ENCODE results near the gene SRSF5.
"Not testable (repeated sequence)": the region's sequence is repeated elsewhere in the genome, so short reads cannot be mapped to it uniquely, and the experiment has no call there.

Gene SRSF5

GRCh38 chr14:69766984-69767368 lies at the start of gene SRSF5:
Gene SRSF5, plus strand, starts transcription at chr14:69767142. Its CDS starts 1,015 bp downstream, at chr14:69768157.
- peak; percentile 91 for DNase-seq (ENCODE audit: low spot score)

- DNase-seq (ENCODE audit: low spot score), result not testable (repeated sequence)
These were observed 48.3 kb upstream of the SRSF5 start for GRCh38 chr14:69718614-69719013.

GRCh38 chr14:69719501-69719951 lies 47.4 kb upstream of the SRSF5 start:
- no peak for DNase-seq (ENCODE audit: low spot score)

GRCh38 chr14:69720912-69721311 lies 46.0 kb upstream of the SRSF5 start:
- no peak for DNase-seq (ENCODE audit: low spot score)

GRCh38 chr14:69726761-69727511 lies 40.0 kb upstream of the SRSF5 start:
- peak; percentile 88 for DNase-seq (ENCODE audit: low spot score)

- no peak for DNase-seq (ENCODE audit: low spot score)
These were observed 39.1 kb upstream of the SRSF5 start for GRCh38 chr14:69727860-69728259.

GRCh38 chr14:69731919-69732598 lies 34.9 kb upstream of the SRSF5 start:
- not testable (repeated sequence) for DNase-seq (ENCODE audit: low spot score)

GRCh38 chr14:69736405-69736804 lies 30.5 kb upstream of the SRSF5 start:
- not testable (repeated sequence) for DNase-seq (ENCODE audit: low spot score)

- no peak for DNase-seq (ENCODE audit: low spot score)
These were observed 25.9 kb upstream of the SRSF5 start for GRCh38 chr14:69741055-69741454.

GRCh38 chr14:69749956-69750355 lies 17.0 kb upstream of the SRSF5 start:
- no peak for DNase-seq (ENCODE audit: low spot score)

GRCh38 chr14:69750495-69750894 lies 16.4 kb upstream of the SRSF5 start:
- DNase-seq (ENCODE audit: low spot score), result no peak

- no peak for DNase-seq (ENCODE audit: low spot score)
These were observed 14.2 kb upstream of the SRSF5 start for GRCh38 chr14:69752773-69753172.

GRCh38 chr14:69753860-69754259 lies 13.1 kb upstream of the SRSF5 start:
- peak; percentile 37 for DNase-seq (ENCODE audit: low spot score)

GRCh38 chr14:69754487-69754886 lies 12.5 kb upstream of the SRSF5 start:
- no peak for DNase-seq (ENCODE audit: low spot score)

- DNase-seq (ENCODE audit: low spot score), result no peak
These were observed 11.6 kb upstream of the SRSF5 start for GRCh38 chr14:69755296-69755695.

- DNase-seq (ENCODE audit: low spot score), result no peak
These were observed 11.2 kb upstream of the SRSF5 start for GRCh38 chr14:69755784-69756183.

GRCh38 chr14:69756298-69756697 lies 10.6 kb upstream of the SRSF5 start:
- no peak for DNase-seq (ENCODE audit: low spot score)

- DNase-seq (ENCODE audit: low spot score), result no peak
These were observed 6.1 kb upstream of the SRSF5 start for GRCh38 chr14:69760810-69761209.

- DNase-seq (ENCODE audit: low spot score), result no peak
These were observed 3.0 kb upstream of the SRSF5 start for GRCh38 chr14:69763761-69764510.

GRCh38 chr14:69767369-69767999 lies 542 bp downstream of the SRSF5 start:
- DNase-seq (ENCODE audit: low spot score), result peak; percentile 93

GRCh38 chr14:69768873-69769272 lies 1.9 kb downstream of the SRSF5 start:
- no peak for DNase-seq (ENCODE audit: low spot score)

- DNase-seq (ENCODE audit: low spot score), result no peak
These were observed 2.7 kb downstream of the SRSF5 start for GRCh38 chr14:69769623-69770022.

All from germinal center (tissue), 1 donor.